ENCODE results near the gene ZC3HAV1L.

DNA sequence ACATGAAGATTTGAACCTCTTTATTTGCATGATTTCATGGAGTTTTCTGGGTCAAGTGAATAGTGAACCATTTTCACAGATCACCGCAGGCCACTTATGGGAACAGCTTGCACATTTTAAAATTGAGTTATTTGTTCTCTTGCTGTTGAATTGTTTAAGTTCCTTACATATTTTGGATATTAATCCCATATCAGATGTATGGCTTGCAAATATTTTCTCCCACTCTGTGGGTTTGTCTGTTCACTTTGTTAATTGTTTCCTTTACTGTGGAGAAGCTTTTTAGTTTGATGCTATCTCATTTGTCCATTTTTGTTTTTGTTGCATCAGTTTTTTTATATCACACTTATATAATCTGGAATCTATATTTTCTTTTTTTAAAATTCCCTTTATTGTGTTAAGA lies 14.1 kb upstream of the ZC3HAV1L start:
- TF ChIP-seq POLR2A (IDR thresholded peaks at IDR 0.05; ENCODE audit: low read depth, low read length) = no peak
- TF ChIP-seq TAF1 (IDR thresholded peaks at IDR 0.05; ENCODE audit: borderline replicate concordance, low read depth, low read length) = no peak
- TF ChIP-seq POLR2AphosphoS5 (IDR thresholded peaks at IDR 0.05; ENCODE audit: low read depth, low read length) = no peak
